GM18861 (cell line): ENCODE data around the gene KRT25.

ENCODE experiments used
- ATAC-seq: cut with Tn5 transposase; IDR thresholded peaks from one replicate; pipeline ENCODE4 v1.9.1; 2021; ENCODE audit not compliant: unreplicated experiment

KRT25 gene

DNA sequence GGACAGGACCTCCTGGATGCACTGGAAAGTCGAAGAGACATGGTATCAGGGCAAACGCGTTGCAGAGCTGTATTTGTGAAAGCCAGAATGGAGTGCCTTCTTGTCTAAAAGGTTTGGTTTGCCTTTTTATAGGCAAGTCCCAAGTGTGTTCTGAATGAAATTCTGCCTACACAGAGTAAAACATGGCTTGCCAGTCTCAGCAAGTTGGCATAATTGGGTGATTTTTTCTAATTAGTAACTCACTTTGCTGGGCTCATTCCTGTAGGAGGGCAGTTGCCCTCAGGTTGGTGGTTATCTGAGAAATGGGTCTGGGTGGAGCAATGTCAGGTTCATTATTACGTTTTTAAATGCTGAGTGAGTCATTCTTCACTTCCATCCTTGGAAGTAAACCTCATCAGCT, at the start of gene KRT25:
Gene KRT25 (minus strand): TSS at position 101 of the 400 bp plus-strand sequence. CDS start 60 bp downstream, at position 41.
- no peak for ATAC-seq

GRCh38 chr17:40803617-40804082, 48.5 kb upstream of the KRT25 start:
- no peak for ATAC-seq

DNA sequence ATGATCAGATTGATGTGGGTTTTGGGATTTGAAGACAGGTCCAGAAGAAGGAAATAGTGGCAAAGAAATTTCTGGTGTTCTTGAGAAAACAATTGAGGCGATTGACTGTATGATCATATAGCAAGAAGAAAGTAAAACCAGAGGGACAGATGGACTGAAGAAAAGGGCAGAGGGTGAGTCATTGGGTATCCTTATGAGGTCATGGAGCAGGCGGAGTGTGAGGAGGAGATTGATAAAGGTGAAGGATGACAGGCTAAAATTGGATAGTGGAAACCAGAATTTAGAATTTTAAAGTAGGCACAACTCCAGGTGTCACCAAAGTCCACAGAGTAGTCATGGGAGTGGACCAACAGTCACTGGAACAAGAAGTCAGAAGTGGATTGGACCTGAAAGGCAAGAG, 46.0 kb upstream of the KRT25 start:
- no peak for ATAC-seq

DNA sequence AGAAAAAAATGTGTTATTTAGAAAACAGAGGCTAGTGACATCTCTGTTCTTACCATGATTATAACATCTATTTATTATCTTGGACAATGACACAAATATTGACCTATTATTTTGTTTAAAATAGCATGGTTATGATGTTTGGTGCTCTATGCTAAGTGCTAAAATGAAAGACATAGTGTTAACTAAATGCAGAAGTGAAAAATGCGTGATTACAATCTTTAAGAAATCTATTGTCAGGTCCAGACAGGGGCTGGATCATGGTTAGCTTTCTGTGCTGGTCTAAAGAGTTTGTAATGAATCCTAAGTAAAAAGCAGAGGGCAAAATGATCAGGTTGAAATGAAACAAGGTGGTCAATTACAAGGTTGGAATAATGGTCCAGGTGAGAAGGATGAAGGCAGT, 45.2 kb upstream of the KRT25 start:
- no peak for ATAC-seq

DNA sequence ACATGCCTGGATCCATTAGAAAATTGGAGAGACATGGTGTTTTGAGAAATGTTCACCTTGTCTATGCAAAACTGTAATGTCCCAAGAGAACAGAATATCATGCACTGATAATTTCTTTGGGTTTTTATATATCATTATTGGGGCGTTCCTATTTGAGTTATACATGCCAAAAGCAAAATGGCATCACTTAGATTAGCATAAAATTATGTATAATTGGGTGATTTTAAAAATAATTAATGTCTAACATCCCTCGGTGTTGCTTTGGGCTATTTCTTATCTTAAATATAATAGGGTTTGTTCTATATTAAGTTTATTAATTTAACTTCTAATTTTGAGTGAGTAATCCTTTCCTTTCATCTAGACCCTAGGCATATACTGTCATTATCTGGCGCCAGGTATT, 44.7 kb upstream of the KRT25 start, which contains the start of gene KRT28:
Gene KRT28 (minus strand): TSS at position 101 of the 400 bp plus-strand sequence. CDS start 66 bp downstream, at position 35.
- no peak for ATAC-seq

GRCh38 chr17:40796846-40797245, 41.7 kb upstream of the KRT25 start:
- no peak for ATAC-seq

DNA sequence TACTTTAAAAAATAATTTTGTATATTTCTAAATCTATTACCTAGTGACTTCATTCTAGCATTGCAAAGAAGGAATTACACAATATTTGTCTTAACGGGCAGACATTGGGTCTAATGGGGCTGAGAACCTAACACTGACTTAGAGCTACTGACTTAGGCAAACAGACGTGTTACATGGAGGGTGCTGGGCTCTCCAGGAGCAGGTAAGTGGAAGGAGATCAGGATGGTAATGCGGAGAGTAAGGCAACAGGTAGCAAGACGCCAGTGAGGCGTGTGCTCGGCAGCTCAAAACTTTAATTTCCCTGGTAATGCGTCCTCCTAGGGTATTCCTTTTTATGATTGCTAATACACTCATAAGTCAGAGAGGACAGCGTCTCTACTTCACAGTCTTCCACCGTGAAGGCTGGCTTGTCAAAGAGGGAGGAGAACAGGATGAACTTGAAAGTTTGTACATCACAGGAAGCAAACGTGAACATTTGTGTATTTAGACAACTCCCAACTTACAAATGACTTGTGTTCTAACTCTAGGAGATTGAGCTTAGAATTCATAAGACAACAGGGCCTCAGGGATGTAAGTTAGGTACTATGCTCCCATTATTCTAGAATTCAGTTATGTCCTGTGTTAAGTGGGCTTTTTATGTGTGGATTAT, 40.0 kb upstream of the KRT25 start:
- no peak for ATAC-seq

DNA sequence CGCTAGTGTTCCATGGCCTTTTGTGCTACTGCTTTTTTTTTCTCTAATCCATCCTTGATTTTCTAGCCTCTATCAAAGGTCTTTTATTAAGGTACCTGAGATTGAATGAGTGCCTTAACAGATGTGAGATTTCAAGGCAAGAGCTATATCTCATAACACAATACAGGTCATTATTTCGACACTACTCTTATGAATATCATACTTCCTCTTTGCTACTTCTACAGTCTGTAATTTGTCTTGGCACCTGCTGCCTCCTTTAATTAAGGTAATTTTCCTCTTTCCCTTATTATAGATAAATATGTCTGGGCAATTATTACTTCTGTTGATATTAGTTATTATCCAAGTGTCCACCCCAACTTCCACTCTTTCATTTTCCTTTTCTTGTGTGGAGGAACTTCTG, 39.3 kb upstream of the KRT25 start:
- no peak for ATAC-seq

DNA sequence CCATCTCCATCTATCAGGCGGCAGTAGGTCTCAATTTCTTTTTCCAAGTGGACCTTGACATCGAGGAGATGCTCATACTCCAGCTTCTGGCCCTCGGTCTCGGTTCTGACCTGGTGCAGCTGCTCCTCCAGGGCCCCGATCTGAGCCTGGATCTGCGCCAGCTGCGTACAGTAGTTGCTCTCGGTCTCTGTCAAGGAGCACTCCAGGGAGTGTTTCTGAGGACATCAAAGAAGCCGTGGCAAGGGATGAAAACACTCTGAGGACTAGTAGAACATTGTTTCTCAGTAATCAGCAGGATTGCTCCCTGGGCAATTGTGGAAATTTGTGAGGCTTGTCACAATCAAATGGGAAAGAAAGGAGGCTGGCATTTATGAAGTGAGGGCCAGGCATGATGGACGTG, 38.7 kb upstream of the KRT25 start:
- no peak for ATAC-seq

GRCh38 chr17:40791787-40792436, 36.8 kb upstream of the KRT25 start:
- ATAC-seq = no peak

DNA sequence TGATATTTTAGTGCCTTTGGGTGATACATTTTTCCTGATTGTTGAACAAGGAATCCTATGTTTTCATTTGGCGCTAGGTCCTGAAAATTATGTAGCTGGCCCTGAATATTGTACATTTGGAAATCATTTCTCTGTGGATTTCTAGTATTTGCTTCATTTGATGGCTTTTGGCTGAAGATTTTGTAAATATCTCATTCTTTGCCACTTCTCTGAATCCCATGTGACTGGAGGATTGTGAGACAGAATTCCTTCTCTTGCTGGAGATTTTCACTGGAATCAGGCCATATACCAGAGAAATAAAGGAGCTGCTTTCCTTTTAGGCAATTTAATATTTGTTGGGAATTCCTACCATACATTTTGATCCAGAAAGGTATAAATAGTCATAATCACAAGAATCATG, 36.0 kb upstream of the KRT25 start:
- no peak for ATAC-seq

DNA sequence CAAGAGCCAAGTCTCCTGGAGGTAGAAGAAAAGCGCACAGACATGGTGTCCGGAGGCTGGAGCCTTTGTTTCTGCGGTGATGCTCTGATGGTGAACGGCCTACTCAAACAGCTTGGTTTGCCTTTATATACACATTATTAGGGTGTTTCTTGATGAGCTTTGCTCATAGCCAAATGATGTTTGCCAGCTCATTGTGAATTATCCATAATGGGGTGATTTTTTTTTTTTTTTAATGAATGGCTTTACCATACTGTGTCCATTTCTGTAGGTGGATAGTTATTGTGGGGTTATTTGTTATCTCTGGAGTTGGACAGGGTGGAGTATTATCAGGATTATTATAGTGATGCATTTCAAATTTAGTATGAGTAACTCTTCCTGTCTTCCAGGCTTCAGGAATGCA, 27.3 kb upstream of the KRT25 start, which contains the start of gene KRT27:
Gene KRT27 (minus strand): TSS at position 101 of the 400 bp plus-strand sequence. CDS start 57 bp downstream, at position 44.
- ATAC-seq = no peak

- ATAC-seq = no peak
These were observed 24.2 kb upstream of the KRT25 start for GRCh38 chr17:40779181-40779909.

GRCh38 chr17:40778461-40778860, 23.3 kb upstream of the KRT25 start:
- ATAC-seq = no peak

GRCh38 chr17:40777971-40778370, 22.8 kb upstream of the KRT25 start:
- ATAC-seq = no peak

GRCh38 chr17:40777459-40777858, 22.3 kb upstream of the KRT25 start:
- ATAC-seq = no peak

DNA sequence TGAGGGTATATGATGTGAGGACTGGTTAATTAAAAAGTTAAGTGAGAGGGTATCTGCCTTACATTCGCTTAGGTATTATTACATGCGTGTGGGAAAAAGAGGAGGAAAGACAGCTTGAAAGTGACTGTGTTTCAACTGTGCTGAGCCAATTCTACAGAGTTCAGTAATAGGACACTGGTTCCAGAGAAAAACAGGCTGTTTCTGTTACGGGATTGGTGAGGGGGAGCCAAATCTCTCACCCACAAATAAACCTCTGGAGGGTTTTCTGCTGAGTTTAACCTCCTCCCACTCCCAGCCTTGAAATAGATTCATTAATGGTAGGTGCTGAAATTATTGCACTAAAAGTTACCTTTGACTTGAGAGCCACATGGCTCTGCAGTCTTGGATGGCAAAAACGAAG, 20.8 kb upstream of the KRT25 start:
- no peak for ATAC-seq

GRCh38 chr17:40772101-40772500, 17.0 kb upstream of the KRT25 start, which contains the start of gene KRT26:
TSS of gene KRT26 (minus strand) at chr17:40772201. CDS start at chr17:40772113, 88 bp downstream.
- no peak for ATAC-seq

GRCh38 chr17:40765657-40766056, 10.5 kb upstream of the KRT25 start:
- ATAC-seq = no peak

- ATAC-seq = no peak
These were observed 8.6 kb upstream of the KRT25 start for GRCh38 chr17:40763752-40764151.

GRCh38 chr17:40760105-40761016, 5.2 kb upstream of the KRT25 start:
- ATAC-seq = no peak
